ENCODE results near the gene ID4.
A peak's percentile ranks its signal among the peaks of the same experiment; 100 is the strongest.

Gene ID4

DNA sequence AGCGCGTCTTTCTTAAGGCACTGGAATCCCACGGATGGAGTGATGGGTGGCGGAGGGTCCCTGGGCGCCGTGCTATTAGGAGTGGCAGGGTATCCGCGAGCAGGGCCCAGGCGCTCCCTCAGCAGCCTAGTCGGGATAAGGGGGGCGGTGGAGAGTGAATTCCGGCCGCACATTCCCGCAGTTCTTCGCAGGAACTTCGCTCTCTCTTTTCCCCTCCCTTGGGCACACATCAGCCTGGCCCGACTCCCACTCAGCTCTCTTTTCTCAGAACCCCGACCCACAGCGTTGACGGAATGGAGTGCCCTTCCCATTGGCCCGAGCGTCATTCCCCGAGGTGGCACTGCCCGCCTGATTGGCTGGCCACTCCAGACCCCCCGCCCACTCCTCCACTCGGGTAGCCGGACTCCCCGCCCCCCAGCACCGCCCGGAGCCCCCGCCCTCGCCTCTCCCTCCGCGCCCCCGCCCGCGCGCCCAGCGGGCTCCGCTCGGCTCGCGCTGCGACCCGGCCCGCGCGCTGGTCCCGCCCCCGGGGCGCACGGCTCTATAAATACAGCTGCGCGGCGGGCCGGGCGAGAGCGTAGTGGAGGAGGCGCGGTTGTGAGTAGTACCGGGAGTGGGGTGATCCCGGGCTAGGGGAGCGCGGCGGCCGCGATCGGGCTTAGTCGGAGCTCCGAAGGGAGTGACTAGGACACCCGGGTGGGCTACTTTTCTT, at the start of gene ID4:
ID4 (plus strand) TSS at position 572 of the 712 bp plus-strand sequence. CDS start 385 bp downstream, outside the sequence.
- peak; percentile 69 for DNase-seq

DNA sequence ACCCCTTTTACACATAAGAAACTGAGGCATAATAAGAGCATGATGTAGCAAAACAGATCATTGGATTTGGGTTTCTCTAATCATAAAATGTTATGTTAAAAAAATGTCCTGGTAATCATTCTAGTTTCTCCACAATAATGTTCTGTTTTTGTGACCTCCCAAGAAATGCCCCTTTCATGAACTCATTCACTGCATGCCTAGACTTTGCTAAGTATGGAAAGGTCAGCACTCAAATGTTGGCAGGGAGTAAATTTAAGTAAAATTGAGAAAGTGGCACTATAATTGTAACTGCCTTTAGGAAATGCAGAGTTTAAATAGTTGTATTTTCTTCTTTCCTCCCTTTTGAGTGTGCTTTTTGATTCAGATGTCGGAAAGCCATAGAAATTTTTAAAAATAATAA, 48.5 kb upstream of the ID4 start:
- no peak for DNase-seq

DNA sequence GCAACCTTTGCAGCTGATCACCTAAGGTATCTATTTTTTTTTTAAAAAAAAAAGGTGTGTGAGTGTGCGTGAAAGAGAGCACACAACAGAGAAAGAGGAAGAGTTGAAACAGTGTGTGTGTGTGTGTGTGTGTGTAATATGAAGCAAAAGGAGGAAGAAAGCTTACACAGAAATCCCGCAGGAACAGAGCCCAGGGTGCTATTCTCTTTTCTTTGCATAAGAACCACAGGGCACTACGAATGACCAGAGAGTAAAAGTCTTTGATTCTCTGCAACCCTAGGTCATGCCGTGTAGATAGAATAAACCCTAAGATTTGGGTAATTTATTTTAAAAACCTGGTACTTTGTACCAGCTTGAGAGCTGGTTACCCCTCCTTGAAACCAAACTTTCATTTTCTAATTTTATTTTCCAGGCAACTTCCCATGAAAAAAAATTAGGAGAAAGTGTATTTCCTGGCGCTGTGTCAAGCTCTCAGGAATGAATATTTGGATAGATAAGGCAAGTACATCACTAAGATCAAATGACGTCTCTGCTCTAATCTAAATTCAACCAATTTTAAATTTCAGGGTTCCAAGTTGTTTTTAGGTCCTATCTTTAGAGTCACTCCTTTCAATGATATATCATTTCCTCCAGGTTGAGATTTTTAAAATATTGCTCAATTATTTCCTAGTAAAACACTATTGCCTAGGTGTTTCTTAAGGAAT, 47.9 kb upstream of the ID4 start:
- no peak for DNase-seq

GRCh38 chr6:19791267-19791666, 45.9 kb upstream of the ID4 start:
- DNase-seq, result no peak

- DNase-seq, result no peak
Observed at GRCh38 chr6:19795211-19795610, 42.0 kb upstream of the ID4 start.

DNA sequence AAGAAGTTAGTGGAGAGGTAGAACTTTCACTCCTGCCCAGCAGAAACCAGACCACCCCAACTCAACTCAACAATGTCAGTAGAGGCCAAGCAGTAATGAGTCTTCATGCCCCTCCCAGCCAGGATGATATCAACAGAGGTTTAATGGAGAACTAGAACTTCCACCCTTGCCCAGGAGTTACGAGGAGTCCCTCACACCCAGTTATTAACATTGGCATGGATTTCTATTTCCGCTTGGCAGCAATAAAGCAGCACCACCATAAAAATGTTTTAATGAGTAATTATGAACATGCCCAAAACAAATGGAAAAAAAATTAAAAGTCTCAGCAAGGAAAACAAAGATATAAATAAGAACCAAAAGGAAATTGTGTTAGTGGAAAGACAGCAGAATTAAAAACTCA, 40.7 kb upstream of the ID4 start:
- no peak for DNase-seq

DNA sequence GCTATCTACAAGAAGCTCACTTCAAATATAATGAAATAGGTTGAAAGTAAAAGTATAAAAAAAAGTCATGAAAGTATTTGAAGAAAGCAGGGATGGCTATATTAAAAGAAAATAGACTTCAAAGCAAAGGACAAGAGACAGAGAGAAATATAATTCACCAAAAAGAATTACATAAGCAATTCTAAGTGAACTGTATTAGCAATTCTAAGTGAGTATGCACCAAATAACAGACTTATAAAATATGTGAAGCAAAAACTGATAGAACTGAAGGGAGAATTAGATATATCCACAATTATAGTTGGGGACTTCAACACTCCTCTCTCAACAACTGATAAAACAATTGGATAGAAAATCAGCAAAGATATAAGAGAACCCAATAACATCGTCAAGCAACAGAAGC, 38.8 kb upstream of the ID4 start:
- DNase-seq, result no peak

- no peak for DNase-seq
Observed at GRCh38 chr6:19802656-19803055, 34.5 kb upstream of the ID4 start.

DNA sequence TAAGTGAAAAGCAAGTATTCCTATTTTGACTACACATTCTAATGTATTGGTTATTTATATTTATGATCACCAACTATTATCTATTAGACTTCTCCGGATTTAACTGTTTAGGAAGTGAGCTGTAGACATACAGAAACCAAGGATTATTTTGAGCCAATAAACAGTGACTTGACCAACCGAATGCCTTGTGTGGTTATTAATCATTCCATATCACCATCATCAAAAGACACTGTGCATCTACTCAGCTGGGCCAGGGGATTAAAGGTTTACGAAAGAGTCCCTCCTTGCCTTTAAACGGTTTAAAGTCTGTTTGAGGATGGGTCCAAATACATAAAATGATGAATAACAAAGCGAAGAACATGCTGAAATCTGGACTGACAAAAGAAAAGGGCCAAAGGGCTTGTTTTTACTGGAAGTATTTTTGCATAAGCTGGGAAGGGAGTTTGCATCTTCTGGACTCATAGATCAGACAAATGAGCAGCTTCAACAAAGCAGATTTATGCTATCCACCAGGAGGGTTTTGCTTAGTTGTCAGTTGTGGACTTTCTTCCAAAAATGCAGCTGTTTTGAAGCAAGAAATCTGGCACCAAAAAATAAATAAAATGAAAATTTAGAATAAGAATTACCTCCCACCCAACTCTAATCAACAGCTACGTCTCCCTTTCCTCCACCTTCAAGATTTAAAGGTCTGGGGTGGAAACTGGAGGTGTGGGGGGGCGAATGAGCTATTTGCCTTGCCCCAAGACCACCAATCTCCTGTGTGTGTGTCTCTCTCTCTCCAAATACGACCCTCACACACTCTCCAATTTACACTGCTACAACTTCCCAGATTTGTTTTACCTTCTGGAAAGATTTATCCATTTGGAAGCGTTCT, 33.6 kb upstream of the ID4 start:
- DNase-seq, result no peak

DNA sequence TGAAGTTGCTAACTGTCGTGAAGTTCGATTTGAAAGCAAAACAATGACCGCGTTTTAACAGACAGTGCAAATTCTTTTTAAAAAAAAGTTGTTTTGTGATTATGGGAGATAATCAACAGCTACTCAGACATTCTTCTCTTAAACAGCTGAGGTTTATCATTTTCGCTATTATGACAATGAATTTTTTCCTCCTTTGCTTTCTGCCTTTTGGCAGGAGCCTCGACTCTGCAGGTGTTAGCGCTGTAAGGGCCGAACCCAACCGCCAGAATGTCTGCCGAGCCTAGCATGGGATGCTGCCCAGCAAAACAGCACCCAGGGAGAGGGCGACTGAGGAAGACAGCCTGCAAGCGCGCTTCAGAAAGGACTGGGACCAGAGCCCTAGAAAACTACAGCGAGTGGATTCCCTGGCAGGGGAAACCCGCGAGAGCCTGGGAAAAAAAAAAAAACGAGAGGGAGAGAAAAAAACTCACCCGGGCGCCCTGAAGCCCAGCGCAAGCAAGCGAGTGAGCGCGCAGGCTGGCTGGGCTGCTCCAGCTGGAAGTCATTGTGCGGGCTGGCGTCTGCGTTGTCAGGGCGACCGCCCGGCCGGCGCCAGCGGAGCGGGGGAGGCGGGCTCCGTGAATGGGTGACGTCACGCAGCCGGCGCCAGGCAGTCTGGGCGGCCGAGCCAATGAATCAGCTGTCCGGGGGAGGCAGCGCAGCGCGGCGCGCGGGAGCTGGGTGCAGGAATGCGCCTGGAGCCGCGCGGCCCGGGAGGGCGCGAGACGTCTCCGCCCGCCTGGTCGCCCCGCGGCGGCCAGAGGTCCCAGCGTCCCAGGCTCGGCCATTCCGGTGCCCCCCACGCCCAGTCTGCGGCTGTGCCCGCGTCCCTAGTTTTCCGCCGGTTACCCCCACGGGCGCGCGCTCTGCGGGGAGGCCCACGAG, 32.7 kb upstream of the ID4 start:
- peak; percentile 94 for DNase-seq

GRCh38 chr6:19805129-19805481, 32.1 kb upstream of the ID4 start:
- DNase-seq, result no peak

DNA sequence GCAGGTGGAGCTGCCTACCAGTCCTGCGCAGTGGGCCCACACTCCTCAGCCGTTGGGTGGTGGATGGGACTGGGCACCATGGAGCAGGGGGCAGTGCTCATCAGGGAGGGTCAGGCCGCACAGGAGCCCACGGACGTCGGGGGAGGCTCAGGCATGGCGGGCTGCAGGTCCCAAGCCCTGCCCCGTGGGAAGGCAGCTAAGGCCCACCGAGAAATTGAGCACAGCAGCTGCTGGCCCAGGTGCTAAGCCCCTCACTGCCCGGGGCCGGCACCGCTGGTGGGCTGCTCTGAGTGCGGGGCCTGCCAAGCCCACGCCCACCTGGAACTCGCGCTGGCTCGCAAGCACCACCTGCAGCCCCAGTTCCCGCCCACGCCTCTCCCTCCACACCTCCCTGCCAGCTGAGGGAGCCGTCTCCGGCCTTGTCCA, 30.2 kb upstream of the ID4 start:
- no peak for DNase-seq

GRCh38 chr6:19811397-19812079, 25.6 kb upstream of the ID4 start:
- DNase-seq, result no peak

DNA sequence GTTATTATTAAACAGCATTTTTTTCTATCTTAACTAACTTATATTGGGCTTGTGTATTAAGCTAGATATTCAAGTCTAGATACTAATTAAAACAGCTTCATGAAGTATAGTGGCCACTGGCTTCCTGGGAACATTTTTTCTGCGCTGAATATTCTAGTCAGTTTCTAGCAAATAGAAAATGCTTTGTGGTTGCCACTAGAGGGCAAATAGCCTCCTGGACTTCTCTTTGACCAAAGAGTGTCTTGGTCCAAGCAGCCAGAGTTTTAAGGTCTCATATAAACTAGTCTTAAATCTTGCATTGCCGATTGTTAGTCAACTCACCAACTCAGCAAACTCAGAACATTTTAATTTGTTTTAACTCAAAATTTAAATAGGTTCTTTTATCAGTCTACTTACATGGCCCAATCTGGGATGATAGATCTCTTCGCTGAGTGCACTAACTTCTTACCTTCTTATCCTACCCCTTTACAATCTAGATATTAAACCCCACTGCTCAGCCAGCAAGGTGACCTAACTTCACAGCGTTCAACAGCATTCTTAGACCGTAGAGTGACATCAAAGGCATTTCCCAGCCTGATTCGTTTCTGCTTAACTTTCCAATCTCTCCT, 24.6 kb upstream of the ID4 start:
- DNase-seq, result no peak

GRCh38 chr6:19818805-19819204, 18.4 kb upstream of the ID4 start:
- DNase-seq, result no peak

DNA sequence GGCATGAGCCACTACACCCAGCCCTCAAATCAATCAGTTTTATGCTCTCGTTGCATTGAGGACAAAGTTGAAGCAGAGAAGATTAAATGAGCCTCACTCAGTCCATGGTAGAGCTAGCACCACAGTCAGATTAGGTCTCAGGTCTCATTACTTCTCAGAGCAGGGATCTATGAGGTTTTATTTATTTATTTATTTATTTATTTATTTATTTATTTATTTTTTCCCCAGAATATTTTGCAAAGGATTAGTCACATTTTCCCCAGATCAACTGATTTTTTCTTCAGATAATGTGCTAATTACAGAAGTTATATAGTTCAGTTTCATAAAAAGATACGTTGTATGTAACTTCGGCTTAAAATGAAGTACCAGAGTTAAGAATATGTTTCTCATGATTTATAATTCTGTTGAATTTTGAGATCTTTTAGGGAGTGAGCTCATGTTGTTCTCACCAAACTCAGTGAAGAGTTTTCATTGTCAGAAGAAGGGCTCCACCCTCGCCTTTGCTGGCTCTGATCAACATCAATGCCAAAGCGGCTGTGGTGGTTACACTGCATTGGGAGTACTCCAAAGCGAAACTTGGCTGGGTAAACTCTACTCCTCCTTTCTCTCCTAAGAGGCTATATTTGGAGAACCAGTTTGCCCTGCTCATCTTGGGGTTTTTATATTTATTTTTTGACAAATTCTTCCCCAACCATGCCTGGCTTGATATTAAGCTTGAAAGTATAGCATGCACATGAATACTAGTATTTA, 12.9 kb upstream of the ID4 start:
- DNase-seq, result no peak

GRCh38 chr6:19827247-19827646, 9.9 kb upstream of the ID4 start:
- no peak for DNase-seq

- no peak for DNase-seq
Observed at GRCh38 chr6:19827903-19828302, 9.3 kb upstream of the ID4 start.

DNA sequence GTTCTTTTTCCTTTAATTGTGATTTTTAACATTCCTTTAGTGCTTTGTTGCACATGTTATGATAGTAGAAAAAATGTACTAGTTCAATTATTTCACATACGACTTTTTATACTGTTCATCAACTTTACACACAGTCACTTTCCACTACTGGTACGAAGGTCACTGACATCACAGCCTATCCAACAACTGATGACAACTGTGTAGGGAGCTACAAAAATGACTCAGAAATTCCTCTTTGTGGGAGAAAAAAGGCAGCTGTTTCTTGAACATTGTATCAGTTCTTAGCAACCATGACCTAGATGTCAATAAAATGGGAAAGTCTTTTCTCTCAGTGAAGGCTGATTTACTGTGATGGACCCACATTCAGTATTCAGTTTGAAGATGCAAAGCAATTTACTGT, 7.0 kb upstream of the ID4 start:
- DNase-seq, result no peak

DNA sequence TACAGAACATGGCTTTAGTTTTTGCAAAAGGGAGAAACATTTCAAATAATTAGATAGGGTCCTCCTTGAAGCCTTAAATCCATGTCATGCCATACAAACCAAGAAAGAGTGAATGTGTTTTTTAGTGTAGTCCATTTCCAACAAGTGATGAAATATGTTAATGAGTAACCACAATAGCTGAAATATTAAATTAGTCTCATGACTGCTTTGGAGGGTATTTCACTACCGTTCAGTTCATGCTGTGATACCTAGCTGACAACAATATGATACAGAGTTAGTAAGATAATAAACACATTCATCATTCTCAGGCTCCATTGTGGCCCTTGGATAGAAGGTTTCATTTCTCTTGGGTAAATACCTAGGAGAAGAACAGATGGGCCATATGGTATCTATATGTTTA, 5.8 kb upstream of the ID4 start:
- no peak for DNase-seq

GRCh38 chr6:19833947-19834346, 3.2 kb upstream of the ID4 start:
- no peak for DNase-seq
